Endometrium (tissue), 2 donors: Measurements from ENCODE around the gene MEGF11.
"Not testable (repeated sequence)": the region's sequence is repeated elsewhere in the genome, so short reads cannot be mapped to it uniquely, and the experiment has no call there.

Source experiments
- FAIRE-seq: peaks from 2 replicates; lab custom pipeline; 2012; peaks lifted over from hg19 to GRCh38; lab: Jason Lieb, UNC
- donor health status: control.
- donor health status: control.

MEGF11 gene

DNA sequence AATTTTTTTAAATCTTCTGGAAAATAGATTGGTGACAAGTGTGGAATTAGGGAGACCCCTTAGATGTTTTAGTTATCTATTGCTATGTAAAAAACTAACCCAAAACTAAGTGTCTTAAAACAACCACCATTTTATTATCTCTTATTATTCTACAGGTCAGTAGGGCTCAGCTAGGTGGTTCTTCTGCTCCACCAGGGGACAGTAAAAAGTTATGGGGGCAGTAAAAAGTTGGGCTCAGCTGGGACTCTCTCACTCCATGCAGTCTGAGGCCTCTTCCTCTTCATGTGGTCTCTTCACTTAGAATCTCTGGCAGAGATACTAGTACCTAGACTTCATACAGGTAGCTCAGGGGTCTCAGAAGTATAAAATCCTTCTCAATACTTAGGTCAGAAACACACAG lies 21.8 kb upstream of the MEGF11 start:
- FAIRE-seq: no peak

DNA sequence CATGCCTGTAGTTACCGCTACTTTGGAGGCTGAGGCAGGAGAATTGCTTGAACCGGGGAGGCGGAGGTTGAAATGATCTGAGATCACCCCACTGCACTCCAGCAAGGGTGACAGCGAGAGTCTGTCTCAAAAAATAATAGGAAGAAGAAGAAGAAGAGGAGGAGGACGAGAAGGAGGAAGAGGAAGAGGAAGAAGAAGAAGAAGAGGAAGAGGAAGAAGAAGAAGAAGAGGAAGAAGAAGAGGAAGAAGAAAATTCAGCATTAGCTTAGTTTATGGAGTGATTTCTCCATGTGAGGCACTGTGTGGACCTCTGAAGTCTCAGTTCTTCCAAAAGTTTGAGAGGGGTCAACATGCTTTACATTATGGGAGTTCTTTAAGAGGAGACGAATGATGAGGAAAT lies 17.4 kb upstream of the MEGF11 start:
- FAIRE-seq: no peak

DNA sequence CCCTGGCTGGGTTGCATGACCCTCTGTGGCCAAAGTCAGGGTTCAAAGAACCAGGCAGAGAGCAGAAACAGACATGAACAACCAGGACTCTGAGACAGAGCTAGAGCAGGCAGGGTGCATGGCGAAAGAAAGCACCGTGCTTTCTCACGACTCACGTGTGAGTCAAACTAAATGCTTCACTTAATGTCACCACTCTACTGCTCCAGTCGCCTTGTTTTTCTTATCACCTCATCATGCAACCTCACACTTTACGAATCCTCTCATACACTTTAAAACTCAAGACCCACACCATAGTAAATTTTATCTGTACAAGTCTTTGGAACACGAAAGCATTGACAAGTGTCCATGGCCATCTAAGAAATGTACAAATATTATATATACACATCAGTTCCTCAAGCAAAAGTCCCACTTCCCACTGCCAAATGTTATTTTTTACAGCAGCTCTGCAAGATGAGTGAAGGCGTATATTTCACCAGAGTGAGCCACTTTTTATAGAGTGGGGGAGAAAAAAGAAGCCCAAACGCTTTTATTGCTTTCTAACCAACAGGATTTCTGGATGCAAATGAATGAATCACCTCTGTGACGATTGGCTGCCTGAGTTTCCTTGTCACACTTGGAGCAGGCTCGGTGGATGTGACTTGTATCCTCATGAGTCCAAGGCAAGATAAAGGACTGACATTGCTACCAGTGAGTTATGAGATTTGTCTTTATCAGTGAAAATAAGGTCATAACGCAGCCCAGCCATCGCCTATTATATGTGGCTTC lies 16.0 kb upstream of the MEGF11 start:
- FAIRE-seq: no peak

DNA sequence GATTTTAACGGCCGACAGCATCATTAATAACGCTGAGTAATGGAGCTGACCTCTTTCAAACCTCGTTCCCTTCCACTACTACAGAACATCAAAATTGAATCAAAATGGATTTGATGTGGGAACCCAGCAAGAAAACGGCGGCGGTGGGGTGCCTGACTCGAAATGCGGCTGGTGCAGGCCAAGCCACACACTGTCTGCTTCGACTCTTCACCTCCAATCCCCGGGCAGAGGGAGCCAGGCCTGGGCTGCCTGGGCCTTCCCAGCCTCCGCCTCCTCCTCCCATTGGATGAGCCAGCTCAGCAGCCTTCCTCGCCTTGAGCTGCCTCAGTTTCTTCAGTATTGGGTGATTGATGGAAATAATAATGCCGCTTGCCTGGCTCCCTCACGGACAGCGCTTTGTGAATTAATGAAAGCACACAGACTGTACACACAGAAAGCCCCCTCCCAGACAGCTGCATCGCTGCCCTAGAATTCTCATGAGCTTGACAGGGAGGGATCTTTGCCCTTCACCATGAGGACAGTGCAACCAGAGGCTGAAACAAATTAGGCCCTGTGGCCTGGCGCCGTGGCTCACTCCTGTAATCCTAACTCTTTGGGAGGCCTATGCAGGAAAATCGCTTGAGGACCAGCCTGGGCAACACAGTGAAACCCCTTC lies 11.4 kb upstream of the MEGF11 start:
- no peak for FAIRE-seq

DNA sequence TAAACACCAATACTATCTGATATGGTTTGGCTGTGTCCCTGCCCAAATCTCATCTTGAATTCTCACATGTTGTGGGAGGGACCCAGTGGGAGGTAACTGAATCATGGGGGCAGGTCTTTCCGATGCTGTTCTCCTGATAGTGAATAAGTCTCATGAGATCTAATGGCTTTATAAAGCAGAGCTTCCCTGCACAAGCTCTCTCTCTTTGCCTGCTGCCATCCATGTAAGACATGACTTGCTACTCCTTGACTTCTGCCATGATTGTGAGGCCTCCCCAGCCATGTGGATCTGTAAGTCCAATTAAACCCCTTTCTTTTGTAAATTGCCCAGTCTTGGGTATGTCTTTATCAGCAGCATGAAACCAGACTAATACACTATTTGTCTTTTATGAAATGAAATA lies 9.3 kb upstream of the MEGF11 start:
- not testable (repeated sequence) for FAIRE-seq

DNA sequence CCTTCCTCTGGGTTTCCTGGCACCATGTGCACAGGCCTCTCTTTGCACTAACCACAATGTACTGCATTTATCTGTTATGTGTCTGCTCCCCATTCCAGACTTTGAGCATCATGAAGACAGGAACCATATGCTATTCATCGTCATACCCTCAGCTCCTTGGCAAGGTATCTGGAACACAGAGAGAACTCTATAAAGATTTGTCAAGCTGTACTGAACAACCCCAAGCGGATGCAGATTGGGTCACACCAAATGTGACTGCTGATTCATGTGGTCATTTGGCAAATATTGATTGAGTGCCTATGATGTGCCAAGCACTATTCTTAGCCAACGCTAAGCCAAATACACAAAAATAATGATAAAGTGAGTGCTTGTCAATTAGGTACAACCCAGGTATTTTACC lies 7.5 kb upstream of the MEGF11 start:
- FAIRE-seq: no peak

DNA sequence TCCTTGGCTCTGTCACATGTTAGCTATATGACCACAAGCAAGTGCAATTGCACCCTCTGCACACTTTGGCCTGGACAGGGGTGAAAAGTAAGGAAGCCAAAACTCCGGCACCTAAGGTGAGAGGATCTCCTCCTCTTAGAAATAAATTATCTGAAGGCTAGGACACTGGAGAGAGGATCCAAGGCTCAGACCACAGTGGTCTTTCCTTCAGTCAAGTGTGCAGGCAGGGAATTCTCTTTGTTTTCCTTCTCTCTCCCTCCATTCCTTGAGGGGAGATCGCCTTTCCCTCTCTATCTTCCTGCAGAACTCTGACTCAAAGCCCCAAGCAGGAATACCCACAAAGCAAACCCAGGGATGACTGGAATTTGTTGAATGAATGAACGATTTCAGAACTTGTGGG lies 3.1 kb upstream of the MEGF11 start:
- FAIRE-seq: no peak

DNA sequence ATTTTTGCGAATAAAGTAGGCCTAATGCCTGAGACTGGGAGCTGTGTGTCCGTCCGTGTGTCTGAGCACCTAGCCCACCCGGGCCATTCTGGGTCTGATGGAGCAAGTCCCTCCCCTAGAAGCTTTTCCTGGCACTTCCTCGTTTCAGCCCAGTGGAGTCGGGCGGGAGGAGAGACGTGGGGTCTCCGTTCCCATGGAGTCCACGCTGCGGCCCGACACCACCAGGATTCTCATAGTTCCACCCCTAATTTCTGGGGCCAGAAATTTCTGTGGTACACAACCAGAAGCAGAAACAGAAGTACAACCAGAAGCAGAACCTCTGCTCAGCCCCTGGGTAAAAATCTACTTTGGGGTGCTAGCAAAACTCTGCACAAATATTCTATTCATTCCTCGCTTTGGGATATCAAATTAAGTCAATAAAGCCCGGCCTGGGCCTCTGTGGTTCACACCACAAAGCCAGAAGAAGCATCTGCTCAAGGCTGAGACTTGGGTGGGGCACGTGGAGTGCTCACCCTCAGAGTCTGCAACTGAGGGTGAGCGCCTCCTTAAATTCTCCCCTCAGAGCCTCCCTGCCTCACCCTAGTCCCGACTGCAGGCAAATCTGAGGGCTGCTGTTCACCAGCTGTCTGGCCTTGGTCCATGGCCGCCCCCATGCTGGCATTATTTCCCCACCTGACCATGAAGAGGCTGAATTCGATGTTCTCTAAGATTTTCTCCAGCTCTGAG lies 1.6 kb upstream of the MEGF11 start:
- no peak for FAIRE-seq

DNA sequence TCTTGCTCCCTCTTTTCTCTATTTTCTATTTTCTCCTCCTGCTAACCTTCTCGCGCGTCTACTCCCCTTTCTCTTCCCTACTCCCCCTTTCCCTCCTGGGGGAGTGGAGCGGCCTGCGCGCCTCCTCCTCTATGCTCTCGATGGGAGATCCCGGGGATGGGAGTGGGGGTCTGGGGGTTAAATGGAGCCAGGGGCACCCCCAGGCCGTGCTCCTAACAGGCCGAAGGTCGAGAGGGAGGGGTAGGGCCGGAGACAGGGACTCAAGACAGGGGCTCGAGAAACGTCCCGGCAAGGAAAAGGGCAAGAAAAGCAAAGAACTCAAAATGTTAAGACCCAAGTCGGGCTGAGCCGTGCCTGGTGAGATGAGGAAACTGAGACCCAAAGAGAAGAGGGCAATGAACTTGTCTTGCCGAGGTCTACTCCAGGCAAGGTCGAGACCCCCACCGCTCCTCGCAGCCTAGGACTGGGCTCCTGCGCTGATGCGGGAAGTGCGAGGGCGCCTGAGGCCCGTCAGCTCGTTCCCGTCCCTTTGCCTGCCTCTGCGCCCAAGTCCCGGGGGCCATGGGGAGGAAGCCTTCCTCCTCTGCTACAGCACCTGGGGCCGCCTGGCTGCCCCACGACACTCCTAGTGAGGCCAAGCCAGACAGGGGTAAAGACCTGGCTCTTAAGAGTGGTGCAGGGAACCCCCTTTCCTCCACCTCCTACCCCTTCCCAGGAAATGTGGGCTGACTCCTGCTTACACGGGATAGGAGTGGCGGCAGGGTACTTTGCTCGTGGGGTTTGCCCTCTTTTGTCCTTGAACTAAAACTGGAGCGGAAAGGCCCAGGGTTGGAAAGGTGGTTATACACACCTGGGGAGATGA lies 770 bp upstream of the MEGF11 start:
- FAIRE-seq: no peak

DNA sequence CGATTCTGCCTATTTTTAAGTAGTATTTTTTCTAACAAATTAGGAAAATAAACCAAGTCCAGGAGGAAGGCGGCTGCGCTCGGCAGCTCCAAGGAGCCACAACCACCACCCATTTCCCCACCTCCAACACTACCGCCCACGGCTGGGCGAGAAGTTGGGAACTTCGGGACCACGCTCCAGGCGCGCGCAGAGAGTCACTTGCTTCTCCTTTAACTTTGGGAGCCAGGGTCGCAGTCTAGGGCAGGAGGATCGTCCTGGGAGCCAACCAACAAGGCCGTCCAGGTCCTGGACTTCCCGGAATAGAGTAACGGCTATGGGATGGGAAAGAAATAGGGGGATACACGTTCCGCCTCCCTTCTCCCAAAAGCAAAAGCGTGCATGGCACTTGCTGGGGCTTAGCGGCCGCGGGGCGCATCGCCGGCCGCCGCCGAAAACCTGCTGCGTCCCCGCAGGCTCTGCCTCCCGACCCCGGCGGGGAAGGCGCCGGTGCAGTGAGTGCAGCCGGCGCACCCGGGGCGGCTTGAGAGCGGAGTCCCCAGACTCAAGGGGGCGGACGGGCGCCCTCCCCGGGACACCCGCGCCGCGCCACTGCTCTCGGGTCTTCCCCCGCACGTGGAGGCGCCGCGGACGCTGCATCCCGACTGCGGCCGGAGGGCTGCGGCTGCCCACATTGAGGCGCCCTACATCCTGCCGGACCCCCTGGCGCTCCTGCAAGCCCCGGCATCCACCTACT lies 699 bp downstream of the MEGF11 start:
- FAIRE-seq: no peak

DNA sequence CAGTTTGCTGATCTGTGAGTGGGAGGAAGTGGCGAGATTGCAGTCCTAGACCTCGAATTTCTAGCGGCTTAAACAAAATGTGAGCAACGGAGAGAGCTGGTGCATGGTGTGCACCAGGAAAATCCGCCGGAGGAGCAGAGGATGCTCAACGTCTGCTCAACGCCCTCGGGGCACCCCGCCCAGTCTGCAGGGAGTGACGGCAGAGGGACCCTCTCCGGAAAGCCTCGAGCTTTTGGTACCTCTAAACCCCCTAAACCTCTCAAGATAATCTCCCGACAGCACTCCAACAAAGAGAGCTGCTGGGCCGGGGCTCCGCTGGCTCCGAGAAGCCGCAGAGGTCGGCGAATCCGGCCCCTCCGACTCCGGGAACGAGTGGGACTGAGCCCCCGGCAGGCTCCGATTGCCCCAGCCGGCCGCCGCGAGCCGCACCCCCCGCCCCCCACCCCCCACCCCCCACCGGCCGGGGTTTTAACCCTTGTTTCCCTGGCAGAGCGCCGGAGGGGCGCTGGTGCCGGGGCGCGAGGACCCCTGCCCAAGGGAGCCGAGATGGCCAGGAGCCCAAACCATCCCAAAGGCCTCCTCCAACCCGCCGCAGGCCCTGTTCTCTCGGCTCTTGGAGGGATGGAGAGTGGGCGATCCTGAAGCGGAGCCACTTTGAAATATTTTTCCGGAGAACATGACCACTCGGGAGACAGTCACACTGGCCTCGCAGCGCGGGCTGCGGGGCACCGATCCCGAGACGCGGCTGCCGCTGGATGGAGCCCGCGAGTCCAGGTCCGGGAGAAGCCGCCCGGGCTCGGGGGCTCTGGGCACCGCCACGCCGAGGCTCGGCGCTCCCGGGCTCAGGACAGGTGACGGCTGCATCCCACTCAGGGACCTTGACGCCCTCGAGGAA lies 1.5 kb downstream of the MEGF11 start:
- no peak for FAIRE-seq

DNA sequence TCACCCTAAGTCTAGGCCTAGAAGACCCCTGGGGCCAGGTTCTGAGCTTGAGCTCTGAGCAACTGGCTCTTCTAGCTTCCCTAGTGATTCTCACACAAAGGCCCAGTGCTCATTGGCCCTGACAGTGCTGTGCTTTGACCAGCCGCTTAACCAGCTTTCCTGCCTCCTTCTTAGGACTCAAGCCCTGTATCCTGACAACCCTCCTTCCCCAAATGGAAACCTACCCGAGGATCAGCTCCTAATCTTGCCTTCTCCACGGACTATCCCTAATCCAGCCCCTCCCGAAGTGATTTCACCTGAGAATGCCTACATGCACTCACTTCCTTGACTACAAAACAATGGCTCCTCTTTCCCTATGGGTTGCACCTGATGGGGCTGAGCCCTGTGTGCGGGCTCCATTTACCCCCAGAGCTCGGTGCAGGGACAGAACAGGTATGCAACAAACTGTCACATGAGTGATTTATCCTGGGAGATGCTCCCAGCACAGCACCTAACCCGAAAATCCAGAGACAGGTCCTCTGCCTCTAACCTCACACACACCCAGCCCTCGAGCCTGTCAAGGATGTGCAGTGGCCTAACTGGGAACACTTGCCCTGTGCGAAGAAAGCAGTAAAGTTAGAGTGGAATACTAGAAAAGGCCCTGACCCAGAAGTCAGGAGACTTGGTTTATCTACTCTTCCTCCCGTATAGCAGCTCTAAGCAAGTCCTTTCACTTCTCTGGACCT lies 2.3 kb downstream of the MEGF11 start:
- FAIRE-seq: no peak

DNA sequence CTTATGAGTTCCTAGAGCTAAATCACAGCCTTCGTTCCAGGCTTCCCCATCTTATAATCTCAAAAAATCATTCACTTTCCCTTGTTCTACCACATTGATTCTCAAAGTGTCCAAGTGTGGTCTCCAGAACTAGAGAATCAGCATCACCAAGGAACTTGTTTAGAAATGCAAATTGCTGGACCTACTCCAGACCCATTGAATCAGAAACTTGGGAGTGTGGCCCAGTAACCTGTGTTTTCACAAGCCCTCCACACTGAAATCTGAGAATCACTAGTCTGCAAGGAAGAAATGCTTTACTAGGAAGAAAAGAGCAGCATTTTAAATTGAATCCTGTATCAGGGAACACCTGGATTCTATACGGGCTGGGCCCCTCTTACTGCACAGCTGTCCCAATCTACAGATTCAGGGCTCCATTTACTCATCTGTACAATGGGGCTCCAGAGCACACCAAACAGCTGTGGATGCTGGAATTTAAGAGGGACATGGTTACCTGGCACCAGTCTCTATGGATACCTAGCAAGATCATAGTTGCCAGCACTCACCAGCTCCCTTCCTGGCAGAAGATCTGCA lies 3.9 kb downstream of the MEGF11 start:
- FAIRE-seq: no peak

DNA sequence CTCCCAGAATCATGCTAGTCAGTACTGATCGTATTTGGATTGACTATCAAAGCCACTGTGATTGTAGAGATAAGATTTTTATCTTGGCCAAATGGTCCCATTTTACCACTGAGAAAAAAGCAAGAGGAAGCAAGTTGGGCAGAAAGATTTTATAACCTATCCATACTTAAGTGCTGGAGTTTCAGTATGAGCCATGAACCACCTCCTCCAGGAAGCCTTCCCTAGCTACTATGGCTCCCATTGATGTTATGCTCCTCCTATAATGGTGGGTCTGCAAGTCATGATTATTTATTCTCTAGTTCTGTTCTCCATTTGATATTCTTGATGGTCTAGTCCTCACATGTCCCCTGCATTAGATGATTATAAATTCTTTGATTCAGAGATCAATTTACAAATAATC lies 6.6 kb downstream of the MEGF11 start:
- FAIRE-seq: no peak

DNA sequence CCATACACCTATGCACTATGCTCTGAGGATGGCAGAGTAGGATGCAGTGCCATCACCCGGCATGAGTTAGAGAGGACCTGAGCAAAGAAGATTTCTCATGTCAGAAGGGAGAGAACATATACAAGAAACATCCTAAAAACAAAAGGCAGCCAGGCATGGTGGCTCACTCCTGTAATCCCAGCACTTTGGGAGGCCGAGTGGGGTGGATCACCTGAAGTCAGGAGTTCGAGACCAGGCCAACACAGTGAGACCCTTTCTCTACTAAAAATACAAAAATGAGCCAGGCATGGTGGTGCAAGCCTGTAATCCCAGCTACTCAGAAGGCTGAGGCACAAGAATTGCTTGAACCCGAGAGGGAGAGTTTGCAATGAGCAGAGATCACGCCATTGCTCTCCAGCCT lies 7.7 kb downstream of the MEGF11 start:
- not testable (repeated sequence) for FAIRE-seq

DNA sequence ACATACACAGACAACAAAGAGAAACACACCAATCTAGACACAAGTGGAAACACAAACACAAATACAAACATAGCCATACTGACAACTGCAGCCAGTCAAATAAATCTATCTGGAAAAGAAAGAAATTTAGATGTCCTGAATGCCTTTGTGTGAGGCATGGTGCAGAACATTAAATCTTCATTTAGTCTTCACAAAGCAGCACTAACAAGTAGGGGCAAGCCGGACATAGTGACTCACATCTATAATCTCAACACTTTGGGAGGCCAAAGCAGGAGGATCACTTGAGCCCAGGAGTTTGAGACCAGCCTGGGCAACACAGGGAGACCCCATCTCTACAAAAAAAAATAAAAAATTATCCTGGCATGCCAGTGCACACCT lies 11.7 kb downstream of the MEGF11 start:
- FAIRE-seq: no peak

DNA sequence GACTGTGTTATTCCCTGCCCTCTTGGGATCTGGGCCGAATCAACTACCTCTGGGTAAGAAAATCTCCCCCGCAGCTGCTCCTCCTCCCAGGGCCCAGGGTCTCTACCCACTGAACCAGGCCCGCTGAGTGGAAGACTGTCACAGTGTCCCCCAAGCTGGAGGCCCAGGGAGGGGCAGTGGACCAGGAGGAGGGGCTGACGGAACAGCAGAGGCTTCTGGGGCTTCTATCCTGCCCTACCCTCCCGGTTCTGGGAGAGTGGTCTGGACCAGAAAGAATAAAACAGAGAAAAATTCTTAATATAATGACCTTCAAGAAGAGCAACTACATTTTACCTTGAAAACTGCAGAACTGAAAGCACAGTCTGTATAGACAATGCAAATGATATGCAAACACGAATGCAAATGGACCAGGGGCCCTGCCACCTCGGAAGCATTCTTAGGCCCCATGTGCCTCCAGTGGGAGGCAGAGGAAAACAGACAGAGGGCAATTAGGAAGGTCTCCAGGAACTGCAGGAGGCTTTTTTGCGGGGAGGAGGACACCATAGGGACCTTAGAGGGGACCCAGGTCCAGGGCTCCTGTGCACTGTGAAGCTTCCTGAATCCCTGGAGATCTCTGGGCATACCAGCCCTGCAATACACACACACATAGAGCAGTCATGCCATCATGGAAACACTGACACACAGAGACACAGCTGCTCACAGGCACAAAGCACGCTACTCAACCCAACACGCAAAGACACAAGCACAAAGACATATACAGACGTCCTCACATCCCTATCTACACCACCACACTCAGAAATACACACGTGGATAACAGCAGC lies 12.3 kb downstream of the MEGF11 start:
- FAIRE-seq: no peak

DNA sequence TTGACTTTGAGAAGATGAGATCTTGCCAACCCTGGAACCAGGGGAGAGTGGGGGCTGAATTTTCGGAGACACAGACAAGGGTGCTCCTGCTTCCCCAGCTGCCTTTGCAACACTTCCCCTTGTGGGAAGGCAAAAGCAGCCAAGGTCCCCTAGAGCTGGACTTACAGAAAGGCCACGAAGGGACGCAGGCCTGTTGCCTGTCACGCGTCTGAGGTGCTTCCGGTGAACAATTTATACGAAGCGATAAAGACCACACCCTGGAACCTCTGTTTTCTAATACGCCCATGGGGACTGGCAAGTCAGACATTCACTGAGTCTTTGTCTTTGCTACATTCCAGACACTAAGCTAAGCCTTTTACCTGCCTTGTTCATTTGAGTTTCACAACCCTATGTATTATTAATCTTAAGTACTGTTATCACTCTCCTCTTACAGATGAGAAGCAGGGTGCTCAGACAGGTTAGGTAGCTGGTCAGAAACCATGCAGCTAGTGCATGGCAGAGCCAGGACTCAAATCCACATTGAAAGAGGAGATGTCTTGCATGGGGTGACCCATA lies 13.2 kb downstream of the MEGF11 start:
- FAIRE-seq: no peak
